PFSK-1 (cell line): ENCODE measurements around the gene BMP7. TPM values are rescaled to one million over a fixed set of nuclear protein-coding genes. Genes with fewer than 3 reads are reported as not detected.

Source experiments
- FOXP2 ChIP-seq: optimal IDR thresholded peaks from 2 replicates; pipeline ENCODE3; 2011; ENCODE audit warnings: borderline replicate concordance, control low read depth, inconsistent platforms; ENCODE audit not compliant: insufficient read depth; ENCODE audit errors: extremely low read length, extremely low read depth
- POLR2AphosphoS5 ChIP-seq: IDR thresholded peaks from 2 replicates; pipeline ENCODE4 v1.6.1; 2012; ENCODE audit warnings: low read depth, mild to moderate bottlenecking, control low read depth, low read length, moderate library complexity
- SIN3A ChIP-seq: IDR thresholded peaks from 2 replicates; pipeline ENCODE4 v1.6.1; 2012; ENCODE audit warnings: mild to moderate bottlenecking, low read length, moderate library complexity, borderline replicate concordance; ENCODE audit not compliant: insufficient read depth
- TAF1 ChIP-seq: IDR thresholded peaks from 2 replicates; pipeline ENCODE4 v1.6.1; 2012; ENCODE audit warnings: low read length, control low read depth, borderline replicate concordance; ENCODE audit not compliant: insufficient read depth
- polyA plus RNA-seq: library from polyadenylated mRNA; unstranded; fragments of >200 nt; gene quantifications from one replicate; pipeline ENCODE4 v1.2.1, GENCODE V29; 2012; ENCODE audit warnings: low read depth, missing spikeins; ENCODE audit not compliant: insufficient read length
- TF ChIP-seq, protein P1 (sequence below), 2 experiments: IDR thresholded peaks; 2 replicates each; pipeline versions ENCODE4 v1.6.1 to v1.8.0; 2011 to 2012; ENCODE audit warnings: low read depth in 2 of 2, low read length in 2 of 2, control low read depth in 1 of 2, inconsistent platforms in 1 of 2, mild to moderate bottlenecking in 1 of 2, moderate library complexity in 1 of 2; ENCODE audit not compliant: insufficient read depth in 1 of 2

BMP7 gene
- not detected for polyA plus RNA-seq

DNA sequence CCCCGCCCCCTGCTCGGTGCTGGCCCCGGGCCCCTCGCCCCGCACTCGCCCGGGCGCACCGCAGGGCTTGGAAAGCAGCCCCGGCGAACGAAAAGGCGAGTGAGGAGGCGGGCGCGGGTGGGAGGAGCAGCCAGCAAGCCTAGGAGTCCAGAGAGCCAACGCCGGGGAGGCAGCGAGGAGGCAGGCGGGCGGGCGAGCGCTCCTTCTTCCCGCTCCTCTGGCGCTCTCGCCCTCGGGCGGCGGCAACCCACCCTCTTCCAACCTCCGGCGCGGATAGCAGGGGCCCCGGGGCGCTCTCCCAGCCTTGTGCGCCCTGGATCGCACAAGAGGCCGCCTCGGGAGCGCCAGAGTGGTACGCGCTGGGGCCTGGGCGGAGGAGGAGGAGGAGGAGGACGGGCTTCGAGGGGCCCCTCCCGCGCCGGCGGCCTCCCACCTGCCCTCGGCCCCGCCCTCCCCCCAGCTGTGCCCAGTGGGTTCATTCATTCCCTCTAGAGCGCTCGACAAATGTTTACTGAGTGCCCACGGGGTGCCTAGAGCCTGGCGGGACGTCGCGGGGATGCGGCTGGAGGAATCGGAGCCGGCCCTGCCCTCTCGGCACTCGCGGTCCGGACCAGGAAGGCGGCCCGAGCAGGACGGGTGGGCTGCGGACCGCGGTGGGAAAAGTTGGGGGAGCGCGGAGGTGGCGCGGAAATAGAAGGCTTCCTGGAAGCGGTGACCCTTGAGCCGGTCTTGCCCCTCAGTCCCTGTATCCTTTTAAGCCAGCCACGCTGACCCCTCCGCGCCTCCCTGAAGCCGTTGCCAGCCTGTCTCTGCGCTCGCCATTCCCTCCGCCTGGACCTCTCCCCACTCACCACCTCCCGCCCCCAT is at the start of gene BMP7:
BMP7 (minus strand) TSS at position 351 of the 867 bp plus-strand sequence. CDS start 519 bp downstream, outside the sequence.
- no peak for TF ChIP-seq FOXP2
- no peak for TF ChIP-seq POLR2AphosphoS5
- TF ChIP-seq, protein P1, sequence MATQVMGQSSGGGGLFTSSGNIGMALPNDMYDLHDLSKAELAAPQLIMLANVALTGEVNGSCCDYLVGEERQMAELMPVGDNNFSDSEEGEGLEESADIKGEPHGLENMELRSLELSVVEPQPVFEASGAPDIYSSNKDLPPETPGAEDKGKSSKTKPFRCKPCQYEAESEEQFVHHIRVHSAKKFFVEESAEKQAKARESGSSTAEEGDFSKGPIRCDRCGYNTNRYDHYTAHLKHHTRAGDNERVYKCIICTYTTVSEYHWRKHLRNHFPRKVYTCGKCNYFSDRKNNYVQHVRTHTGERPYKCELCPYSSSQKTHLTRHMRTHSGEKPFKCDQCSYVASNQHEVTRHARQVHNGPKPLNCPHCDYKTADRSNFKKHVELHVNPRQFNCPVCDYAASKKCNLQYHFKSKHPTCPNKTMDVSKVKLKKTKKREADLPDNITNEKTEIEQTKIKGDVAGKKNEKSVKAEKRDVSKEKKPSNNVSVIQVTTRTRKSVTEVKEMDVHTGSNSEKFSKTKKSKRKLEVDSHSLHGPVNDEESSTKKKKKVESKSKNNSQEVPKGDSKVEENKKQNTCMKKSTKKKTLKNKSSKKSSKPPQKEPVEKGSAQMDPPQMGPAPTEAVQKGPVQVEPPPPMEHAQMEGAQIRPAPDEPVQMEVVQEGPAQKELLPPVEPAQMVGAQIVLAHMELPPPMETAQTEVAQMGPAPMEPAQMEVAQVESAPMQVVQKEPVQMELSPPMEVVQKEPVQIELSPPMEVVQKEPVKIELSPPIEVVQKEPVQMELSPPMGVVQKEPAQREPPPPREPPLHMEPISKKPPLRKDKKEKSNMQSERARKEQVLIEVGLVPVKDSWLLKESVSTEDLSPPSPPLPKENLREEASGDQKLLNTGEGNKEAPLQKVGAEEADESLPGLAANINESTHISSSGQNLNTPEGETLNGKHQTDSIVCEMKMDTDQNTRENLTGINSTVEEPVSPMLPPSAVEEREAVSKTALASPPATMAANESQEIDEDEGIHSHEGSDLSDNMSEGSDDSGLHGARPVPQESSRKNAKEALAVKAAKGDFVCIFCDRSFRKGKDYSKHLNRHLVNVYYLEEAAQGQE (IDR thresholded peaks at IDR 0.05; ENCODE audit: insufficient read depth in 1 of 2, low read depth in 2 of 2, low read length in 2 of 2): no peak

DNA sequence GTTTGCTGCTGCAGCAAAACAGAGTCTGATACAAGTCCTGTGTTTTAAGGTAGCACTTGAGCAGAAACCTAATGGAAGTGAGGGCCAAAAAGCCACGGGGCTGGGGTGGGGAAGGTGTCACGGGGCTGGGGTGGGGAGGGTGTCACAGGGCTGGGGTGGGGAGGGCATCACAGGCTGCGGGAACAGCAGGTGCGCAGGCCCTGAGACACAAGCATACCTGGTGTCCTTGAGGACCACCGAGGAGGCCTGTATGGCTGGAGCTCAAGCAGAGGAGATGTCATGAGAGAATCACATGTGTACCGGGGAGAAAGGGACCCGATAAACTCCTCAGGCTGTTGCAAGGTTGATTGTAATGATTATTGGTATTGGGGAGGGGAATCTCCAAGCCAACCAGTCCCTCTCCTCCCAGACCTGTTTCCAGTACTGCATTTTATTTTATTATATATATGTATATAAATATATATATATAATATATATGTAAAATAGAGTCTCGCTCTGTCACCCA is 49.6 kb upstream of the BMP7 start:
- TF ChIP-seq SIN3A (no peak), FOXP2 (no peak), POLR2AphosphoS5 (no peak)

DNA sequence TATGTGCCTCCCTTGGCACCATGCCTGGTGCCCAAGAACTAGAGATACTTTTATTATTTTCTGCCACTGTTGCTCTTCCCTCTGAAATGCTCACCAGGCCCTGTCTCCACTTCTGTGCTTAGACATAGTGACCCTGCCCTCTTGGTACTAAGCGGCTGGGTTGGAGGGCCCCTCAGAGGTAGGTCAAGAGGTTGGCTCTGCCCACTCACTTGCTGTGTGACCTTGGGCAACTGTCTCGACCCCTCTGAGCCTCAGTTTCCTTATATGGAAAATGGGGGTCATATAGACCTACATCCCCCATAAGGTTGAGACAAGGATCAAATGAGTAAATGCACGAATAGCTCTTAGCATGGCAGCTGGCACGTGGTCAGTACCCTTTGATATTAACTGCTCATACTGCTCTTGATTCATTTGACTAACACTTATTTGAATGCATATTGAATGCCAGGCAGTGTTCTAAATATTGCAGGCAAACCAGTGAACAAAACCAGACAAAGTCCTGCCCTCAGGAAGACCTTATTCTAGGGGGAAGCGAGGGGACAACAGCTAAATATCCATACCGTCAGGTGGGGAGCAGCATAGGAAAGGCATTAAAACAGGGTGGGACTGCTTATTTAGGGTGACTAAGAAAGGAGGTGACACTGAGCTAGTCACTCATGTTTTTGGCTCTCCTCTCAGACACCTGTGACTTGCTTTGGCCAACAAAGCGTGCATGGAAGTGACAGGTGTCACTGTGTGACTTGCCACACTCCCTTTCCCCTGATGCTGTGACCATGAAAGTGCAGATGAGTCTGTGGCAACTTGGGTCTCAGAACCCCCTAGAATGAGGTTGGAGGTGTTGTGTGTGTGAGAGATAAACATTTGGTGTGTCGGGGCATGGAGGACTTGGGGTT is 48.9 kb upstream of the BMP7 start:
- no peak for TF ChIP-seq FOXP2
- TF ChIP-seq SIN3A: no peak
- TF ChIP-seq TAF1: no peak
- no peak for TF ChIP-seq POLR2AphosphoS5
- TF ChIP-seq, protein P1 (IDR thresholded peaks at IDR 0.05; ENCODE audit: insufficient read depth in 1 of 2, low read depth in 2 of 2, low read length in 2 of 2): no peak

DNA sequence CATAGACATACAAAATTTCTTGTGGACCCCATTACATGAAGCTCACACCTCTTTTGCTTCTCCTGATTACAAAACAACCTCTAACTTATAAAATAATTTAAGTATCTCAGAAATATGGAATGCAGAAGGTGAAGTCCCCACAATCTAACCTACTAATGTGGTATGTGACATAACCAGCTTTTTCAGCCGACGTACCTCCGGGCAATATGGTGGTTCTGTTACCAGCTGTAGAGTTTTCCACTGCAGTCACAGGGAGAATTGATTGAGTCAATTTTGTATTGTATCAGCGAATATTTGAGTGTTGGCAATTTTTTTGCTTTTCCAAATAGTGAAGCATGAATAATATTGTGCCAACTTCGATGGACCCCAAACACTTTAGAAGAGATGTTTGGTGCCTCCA is 47.5 kb upstream of the BMP7 start:
- TF ChIP-seq SIN3A (no peak), TAF1 (no peak), FOXP2 (no peak), POLR2AphosphoS5 (no peak)
- TF ChIP-seq, protein P1 (IDR thresholded peaks at IDR 0.05; ENCODE audit: insufficient read depth in 1 of 2, low read depth in 2 of 2, low read length in 2 of 2): no peak

DNA sequence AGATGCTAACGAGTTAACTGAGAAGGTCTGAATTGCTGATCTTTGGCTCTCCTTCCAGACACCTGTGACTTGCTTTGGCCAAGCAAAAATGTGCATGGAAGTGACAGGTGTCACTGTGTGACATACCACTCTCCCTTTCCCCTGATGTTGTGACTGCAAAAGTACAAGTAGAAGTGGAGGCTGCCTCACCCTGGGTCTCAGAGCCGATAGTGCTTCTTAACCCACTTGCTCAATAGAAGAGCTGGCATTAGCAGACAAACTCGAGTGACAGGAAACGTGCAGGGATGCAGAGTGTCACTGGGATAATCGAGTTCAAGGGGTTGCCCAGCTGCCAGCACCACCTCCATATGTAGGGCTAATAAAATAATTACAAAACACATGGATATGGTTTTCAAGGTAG is 46.8 kb upstream of the BMP7 start:
- no peak for TF ChIP-seq SIN3A
